IPS-20b (cell line): ENCODE results near the gene XRN1.

ENCODE experiments used
- H3K27ac ChIP-seq: one replicate; pipeline ENCODE4 v1.5.1; 2013; ENCODE audit warnings: low read length
- H3K27me3 ChIP-seq: 2 replicates; pipeline ENCODE4 v1.6.1; 2013; ENCODE audit warnings: mild to moderate bottlenecking, low read length, inconsistent platforms; ENCODE audit not compliant: insufficient read depth
- H3K36me3 ChIP-seq: 2 replicates; pipeline ENCODE4 v1.6.1; 2013; ENCODE audit warnings: low read depth, mild to moderate bottlenecking, inconsistent platforms, low read length, moderate library complexity; ENCODE audit not compliant: insufficient read depth
- H3K4me1 ChIP-seq: 2 replicates; pipeline ENCODE4 v1.6.1; 2013; ENCODE audit warnings: mild to moderate bottlenecking, control low read depth, inconsistent platforms, low read length, moderate library complexity; ENCODE audit not compliant: insufficient read depth
- H3K4me3 ChIP-seq: 2 replicates; pipeline ENCODE4 v1.5.1; 2013; ENCODE audit warnings: mild to moderate bottlenecking, low read length, inconsistent platforms
- H3K9ac ChIP-seq: 2 replicates; pipeline ENCODE4 v1.6.1; 2013; ENCODE audit warnings: low read depth, mild to moderate bottlenecking, inconsistent platforms, low read length, moderate library complexity
- H3K9me3 ChIP-seq: 2 replicates; pipeline ENCODE4 v1.6.1; 2013; ENCODE audit warnings: mild to moderate bottlenecking, low read depth, low read length, inconsistent platforms; ENCODE audit not compliant: insufficient read depth

XRN1 gene

DNA sequence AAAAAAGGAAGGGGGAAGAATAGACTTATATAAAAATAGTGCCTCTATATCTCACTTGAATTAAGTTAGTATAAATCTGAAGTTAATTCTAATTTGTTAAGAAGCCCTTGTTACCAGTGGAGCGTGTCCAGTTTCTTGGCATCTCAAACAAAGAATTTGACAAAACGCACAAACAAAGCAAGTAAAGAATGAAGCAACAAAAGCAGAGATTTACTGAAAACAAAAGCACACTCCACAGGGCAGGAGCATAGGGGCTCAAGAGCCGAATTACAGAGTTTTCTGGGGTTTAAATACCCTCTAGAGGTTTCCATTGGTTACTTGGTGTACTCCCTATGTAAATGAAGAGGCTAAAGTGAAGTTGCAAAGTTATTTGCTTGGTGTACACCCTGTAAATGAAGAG lies 188.5 kb downstream of the XRN1 start:
- Histone ChIP-seq H3K27me3 (no peaks in the 10 kb centered on the region), H3K36me3 (no peaks in the 10 kb centered on the region), H3K4me1 (peaks cover 3% of the 10 kb centered on the region; the same call in 1 of the 2 replicates), H3K9ac (no peak overlapping the region), H3K4me3 (no peak overlapping the region), H3K27ac (no peak overlapping the region), H3K9me3 (peaks cover 6% of the 10 kb centered on the region)

DNA sequence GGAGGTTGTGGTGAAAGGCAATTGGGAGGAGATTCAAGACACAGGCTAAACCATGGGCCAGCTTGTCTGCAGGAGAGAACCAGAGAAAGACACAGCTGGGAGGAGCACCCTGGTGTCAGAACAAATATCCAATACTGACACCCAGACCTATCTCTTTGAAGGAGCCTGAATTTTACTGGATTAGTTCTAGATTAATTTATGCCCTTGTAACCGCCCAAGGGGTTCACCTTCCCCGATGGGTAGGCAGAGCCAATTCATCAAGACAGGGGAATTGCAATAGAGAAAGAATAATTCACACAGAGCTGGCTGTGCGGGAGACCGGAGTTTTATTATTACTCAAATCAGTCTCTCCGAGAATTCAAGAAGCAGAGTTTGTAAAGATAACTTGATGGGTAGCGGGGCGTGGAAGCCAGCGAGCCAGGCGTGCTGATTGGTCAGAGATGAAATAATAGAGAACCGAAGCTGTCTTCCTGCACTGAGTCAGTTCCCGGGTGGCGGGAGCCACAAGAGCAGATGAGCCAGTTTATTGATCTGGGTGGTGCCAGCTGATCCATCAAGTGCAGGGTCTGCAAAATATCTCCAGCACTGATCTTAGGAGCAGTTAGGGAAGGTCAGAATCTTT lies 191.0 kb downstream of the XRN1 start:
- Histone ChIP-seq H3K36me3 (no peaks in the 10 kb centered on the region), H3K27me3 (no peaks in the 10 kb centered on the region), H3K9me3 (peaks cover 8% of the 10 kb centered on the region), H3K9ac (no peak overlapping the region), H3K27ac (no peak overlapping the region), H3K4me3 (no peak overlapping the region), H3K4me1 (peaks cover 3% of the 10 kb centered on the region; the same call in 1 of the 2 replicates)
